ENCODE data around the gene PLEK.
"Not testable (repeated sequence)": the region's sequence is repeated elsewhere in the genome, so short reads cannot be mapped to it uniquely, and the experiment has no call there.

The PLEK gene

GRCh38 chr2:68385907-68386287 is 20.8 kb downstream of the PLEK start:
- DNase-seq, result no peak

GRCh38 chr2:68386365-68386764 is 21.3 kb downstream of the PLEK start:
- no peak for DNase-seq

- DNase-seq, result no peak
Measured at GRCh38 chr2:68387408-68388350, 22.6 kb downstream of the PLEK start.

- no peak for DNase-seq
Measured at GRCh38 chr2:68388358-68388757, 23.3 kb downstream of the PLEK start.

GRCh38 chr2:68388772-68389171 is 23.7 kb downstream of the PLEK start:
- DNase-seq, result no peak

GRCh38 chr2:68390114-68390513 is 25.0 kb downstream of the PLEK start:
- DNase-seq, result no peak

GRCh38 chr2:68390586-68390985 is 25.5 kb downstream of the PLEK start:
- DNase-seq, result no peak

- no peak for DNase-seq
Measured at GRCh38 chr2:68391099-68391498, 26.0 kb downstream of the PLEK start.

GRCh38 chr2:68391869-68392268 is 26.8 kb downstream of the PLEK start:
- no peak for DNase-seq

- no peak for DNase-seq
Measured at GRCh38 chr2:68396093-68396492, 31.0 kb downstream of the PLEK start.

- DNase-seq, result not testable (repeated sequence)
Measured at GRCh38 chr2:68397704-68398263, 32.7 kb downstream of the PLEK start.

- DNase-seq, result no peak
Measured at GRCh38 chr2:68403199-68403644, 38.1 kb downstream of the PLEK start.

GRCh38 chr2:68404164-68404563 is 39.1 kb downstream of the PLEK start:
- no peak for DNase-seq

- no peak for DNase-seq
Measured at GRCh38 chr2:68404893-68405799, 40.1 kb downstream of the PLEK start.

GRCh38 chr2:68411397-68412126 is 46.5 kb downstream of the PLEK start:
- no peak for DNase-seq

- DNase-seq, result no peak
Measured at GRCh38 chr2:68412127-68412819, 47.2 kb downstream of the PLEK start.

GRCh38 chr2:68413466-68413865 is 48.4 kb downstream of the PLEK start:
- no peak for DNase-seq

- DNase-seq, result no peak
Measured at GRCh38 chr2:68414452-68414851, 49.4 kb downstream of the PLEK start.

- DNase-seq, result no peak
Measured at GRCh38 chr2:68414876-68415275, 49.8 kb downstream of the PLEK start.

- DNase-seq, result no peak
Measured at GRCh38 chr2:68415521-68415920, 50.4 kb downstream of the PLEK start.

GRCh38 chr2:68416081-68416675 is 51.1 kb downstream of the PLEK start:
- DNase-seq, result no peak

- DNase-seq, result no peak
Measured at GRCh38 chr2:68417926-68418325, 52.8 kb downstream of the PLEK start.

Data from cerebellar nuclear complex (tissue), 1 donor.